GM12878 (cell line): Measurements from ENCODE around the gene FBXL19. TPM values are rescaled to one million over a fixed set of nuclear protein-coding genes. Genes with fewer than 3 reads are reported as not detected.

Experiments used
- ATAC-seq: fragments of 200-7000 bp; cut with Tn5 transposase; 3 replicates; pipeline ENCODE4 v1.9.1; 2020; ENCODE audit warnings: mild to moderate bottlenecking, moderate library complexity
- BruUV-seq: library from RNA; stranded (reverse); fragments of 400-500 nt; replicated peaks from 2 replicates; lab custom pipeline; 2021; lab: Mats Ljungman, UMichigan
- CTCF ChIA-PET: fragments of 300-600 bp; sonication (Branson Sonifier 250); formaldehyde crosslinking; extraction: SDS; loops from one replicate; lab custom pipeline; 2021; ENCODE audit warnings: inconsistent platforms; lab: Yijun Ruan, JAX
- POLR2A ChIA-PET: fragments of 350-600 bp; formaldehyde crosslinking; extraction: SDS; loops from one replicate; lab custom pipeline; 2021; ENCODE audit warnings: inconsistent platforms; lab: Charles Lee
- RAD21 ChIA-PET: fragments of 300-600 bp; sonication (Branson Sonifier 250); formaldehyde crosslinking; loops from one replicate; lab custom pipeline; 2023; ENCODE audit warnings: antibody characterized with exemption; ENCODE audit not compliant: unreplicated experiment; lab: Charles Lee
- SMC1A ChIA-PET: fragments of 300-600 bp; sonication (Branson Sonifier 250); formaldehyde crosslinking; loops from one replicate; lab custom pipeline; 2023; ENCODE audit not compliant: unreplicated experiment, uncharacterized antibody; lab: Charles Lee
- DNase-seq: peaks from one replicate; pipeline ENCODE4 v3.0.0-alpha.2; 2011; ENCODE audit warnings: low read depth, low spot score
- FAIRE-seq: peaks from 3 replicates; lab custom pipeline; 2011; peaks lifted over from hg19 to GRCh38; lab: Jason Lieb, UNC
- H2AFZ ChIP-seq: 2 replicates; pipeline ENCODE4 v1.6.0; 2011; ENCODE audit warnings: low read depth, low read length, control low read depth; ENCODE audit not compliant: control insufficient read depth
- H3K27ac ChIP-seq: 2 replicates; pipeline ENCODE4 v1.5.1; 2011; ENCODE audit warnings: control low read depth; ENCODE audit not compliant: control insufficient read depth, insufficient read depth
- H3K27me3 ChIP-seq, 2 experiments: replicated peaks in 1 of 2; 2 replicates each; pipeline versions ENCODE4 v1.6.0 to v1.6.1; 2011; ENCODE audit warnings: low read length in 1 of 2; ENCODE audit not compliant: control insufficient read depth in 2 of 2, insufficient read depth in 2 of 2
- H3K36me3 ChIP-seq, 2 experiments: 2 replicates each; pipeline ENCODE4 v1.5.1; 2011; ENCODE audit warnings: low read length in 1 of 2; ENCODE audit not compliant: control insufficient read depth in 2 of 2, insufficient read depth in 2 of 2
- H3K4me1 ChIP-seq: 2 replicates; pipeline ENCODE4 v1.6.1; 2011; ENCODE audit warnings: mild to moderate bottlenecking, low read length, moderate library complexity, mixed read lengths; ENCODE audit not compliant: control insufficient read depth, insufficient read depth
- H3K4me2 ChIP-seq: 2 replicates; pipeline ENCODE4 v1.6.0; 2011; ENCODE audit warnings: control low read depth; ENCODE audit not compliant: control insufficient read depth, insufficient read depth
- H3K4me3 ChIP-seq: fragments of 200-600 bp; sonication (generic); 2 replicates; pipeline ENCODE4 v1.5.1; 2016
- H3K79me2 ChIP-seq: 2 replicates; pipeline ENCODE4 v1.6.0; 2011; ENCODE audit warnings: low read length; ENCODE audit not compliant: control insufficient read depth, insufficient read depth
- H3K9ac ChIP-seq: 2 replicates; pipeline ENCODE4 v1.8.0; 2011; ENCODE audit warnings: low read length, control low read depth, mixed read lengths; ENCODE audit not compliant: control insufficient read depth, insufficient read depth
- H3K9me3 ChIP-seq: replicated peaks from 3 replicates; pipeline ENCODE4 v1.5.1; 2011; ENCODE audit warnings: mild to moderate bottlenecking, low read length; ENCODE audit not compliant: control insufficient read depth, insufficient read depth
- H4K20me1 ChIP-seq: 2 replicates; pipeline ENCODE4 v1.6.0; 2011; ENCODE audit not compliant: control insufficient read depth, insufficient read depth
- EZH2 ChIP-seq: IDR thresholded peaks from 2 replicates; pipeline ENCODE4 v1.6.1; 2012; ENCODE audit warnings: low read depth, mild to moderate bottlenecking, control low read depth, inconsistent platforms, low read length, borderline replicate concordance; ENCODE audit not compliant: control insufficient read depth
- MEF2B ChIP-seq: fragments of 450-650 bp; IDR thresholded peaks from 2 replicates; pipeline ENCODE4 v1.6.1; 2018; ENCODE audit warnings: mild to moderate bottlenecking, moderate library complexity; ENCODE audit not compliant: partially characterized antibody, poor library complexity, severe bottlenecking
- NR2F1 ChIP-seq: fragments of 450-650 bp; conservative IDR thresholded peaks from 2 replicates; pipeline ENCODE4 v1.6.1; 2017; ENCODE audit warnings: mild to moderate bottlenecking
- RUNX3 ChIP-seq: IDR thresholded peaks from 2 replicates; pipeline ENCODE4 v1.6.1; 2012; ENCODE audit warnings: low read length, inconsistent platforms
- SP1 ChIP-seq: IDR thresholded peaks from one replicate; pipeline ENCODE4 v1.6.1; 2011; ENCODE audit warnings: low read depth, low read length
- YY1 ChIP-seq: IDR thresholded peaks from 2 replicates; pipeline ENCODE4 v1.6.1; 2011; ENCODE audit warnings: low read depth, mild to moderate bottlenecking, low read length
- ZNF217 ChIP-seq: fragments of 450-650 bp; IDR thresholded peaks from 2 replicates; pipeline ENCODE4 v1.6.1; 2017; ENCODE audit warnings: antibody characterized with exemption, mild to moderate bottlenecking
- WGBS: methylation state at CpG from one replicate; pipeline ENCODE4 v1.1.6; 2016; ENCODE audit warnings: low lambda C conversion rate; ENCODE audit not compliant: insufficient replicate concordance, insufficient coverage; ENCODE audit errors: missing lambda C conversion rate; 5-methylcytosine and 5-hydroxymethylcytosine counted together
- in situ Hi-C: fragments of 300-500 bp; cut with MboI; formaldehyde crosslinking; loops from 9 replicates; pipeline ENCODE4 v1.14.3; 2018; ENCODE audit warnings: mixed read lengths
- intact Hi-C: fragments of 100-400 bp; cut with micrococcal nuclease; formaldehyde crosslinking; loops from one replicate; pipeline ENCODE4 v1.14.2; 2022; ENCODE audit not compliant: unreplicated experiment
- polyA plus RNA-seq, 11 experiments: library from polyadenylated mRNA; depleted of rRNA in 4 of 11; unstranded in 6 of 11; stranded (reverse) in 5 of 11; fragments of >200 nt; fragmentation: Nextera tagmentation in 4 of 11; fragmentation: Illumina TruSeq in 1 of 11; extraction: Ambion mirVana in 4 of 11; extraction: Trizol in 1 of 11; gene quantifications; 1 replicate in 1 of 11; 2 replicates in 10 of 11; pipeline versions ENCODE4 v1.2.1 to v1.2.3, GENCODE V29; 2011 to 2016; ENCODE audit warnings: inconsistent platforms in 2 of 11, missing spikeins in 2 of 11, low read depth in 1 of 11
- total RNA-seq, 4 experiments: library from RNA; depleted of rRNA in 3 of 4; stranded (reverse); fragments of >200 nt in 3 of 4; fragmentation: Illumina TruSeq in 1 of 4; extraction: Trizol in 1 of 4; gene quantifications; 2 replicates each; pipeline versions ENCODE4 v1.2.1 to v1.2.3, GENCODE V29; 2013 to 2021

FBXL19 gene
- total and polyA plus RNA-seq, 10 of the 15 experiments (the other 5 are each of a cell fraction or from before 2014, with no cell fraction given) = 0.02 to 32.1 (median 6.8) TPM; not detected in 1

- Histone ChIP-seq H2AFZ (no peak overlapping the region), H3K4me3 (no peak overlapping the region), H3K9ac (no peak overlapping the region), H3K36me3 (peaks cover 0 to 5% of the 10 kb centered on the region in 2 experiments; a peak in 2 of 4 replicates), H3K4me1 (peaks cover 10% of the 10 kb centered on the region), H3K4me2 (peak overlapping the region; percentile 22; the same call in 1 of the 2 replicates), H3K9me3 (no peaks in the 10 kb centered on the region), H4K20me1 (no peaks in the 10 kb centered on the region), H3K79me2 (no peaks in the 10 kb centered on the region), H3K27ac (peak overlapping the region; percentile 37), H3K27me3 (no peaks in the 10 kb centered on the region)
- ChIA-PET CTCF (interaction anchor here (0.6 to 0.9 kb wide), 2 partner anchors 10 to 482 kb away, joined by 3 read pairs; no protein-coding TSS in a partner anchor), SMC1A (interaction anchor here (0.5 to 1.2 kb wide), 2 partner anchors 12 to 40 kb away, joined by 3 read pairs; no protein-coding TSS in a partner anchor), POLR2A (interaction anchor here (0.6 to 1.3 kb wide), 5 partner anchors 8 to 412 kb away, joined by 3 to 7 read pairs (median 4); partner anchors contain the start of gene ITGAL), RAD21 (interaction anchor here (0.7 kb wide), 1 partner anchor 16 kb away, joined by 4 read pairs; no protein-coding TSS in a partner anchor)
- no peak for DNase-seq
- no TSS peak for BruUV-seq
- intact Hi-C loops (no loop called here), in situ Hi-C loops (no loop called here)
- 14% methylated on average over 3 of the region's 3 CpGs for WGBS
- FAIRE-seq = peak; percentile 18
- TF ChIP-seq YY1 (0 out of 2 replicates have a peak, but pooled peaks have one; percentile 22), EZH2 (no peak), SP1 (no peak), MEF2B (peak; percentile 68), ZNF217 (peak; percentile 39; the same call in 1 of the 2 replicates), RUNX3 (peak; percentile 70), NR2F1 (peak; percentile 37; the same call in 1 of the 2 replicates)
- ATAC-seq = peak; percentile 85
Observed at GRCh38 chr16:30884760-30885159, 38.6 kb upstream of the FBXL19 start.
